WTC11 (cell line): ENCODE results near the gene RASIP1. TPM values are rescaled to one million over a fixed set of nuclear protein-coding genes. Genes with fewer than 3 reads are reported as not detected.

ENCODE experiments used
- ATAC-seq: fragments of 200-7000 bp; cut with Tn5 transposase; 2 replicates; pipeline ENCODE4 v1.10.0; 2021; ENCODE audit warnings: mild to moderate bottlenecking, moderate library complexity
- CTCF ChIA-PET: fragments of 300-600 bp; sonication (Branson Sonifier 250); formaldehyde crosslinking; loops from one replicate; lab custom pipeline; 2021; ENCODE audit warnings: antibody characterized with exemption; lab: Charles Lee
- POLR2A ChIA-PET: fragments of 350-600 bp; sonication (Branson Sonifier 250); formaldehyde crosslinking; loops from one replicate; lab custom pipeline; 2021; ENCODE audit warnings: antibody characterized with exemption; lab: Charles Lee
- DNase-seq: peaks from one replicate; pipeline ENCODE4 v3.0.0; 2021; ENCODE audit warnings: low spot score
- H3K27ac Mint-ChIP-seq: 2 replicates; pipeline ENCODE4 v1.8.0; 2021; ENCODE audit warnings: mixed read lengths
- H3K27me3 Mint-ChIP-seq: 2 replicates; pipeline ENCODE4 v1.8.0; 2021; ENCODE audit warnings: low read depth, mild to moderate bottlenecking, moderate library complexity, mixed read lengths
- H3K36me3 Mint-ChIP-seq: 2 replicates; pipeline ENCODE4 v1.8.0; 2021; ENCODE audit warnings: mixed read lengths
- H3K4me1 Mint-ChIP-seq: 2 replicates; pipeline ENCODE4 v1.8.0; 2022; ENCODE audit warnings: mixed read lengths
- H3K4me3 Mint-ChIP-seq: 2 replicates; pipeline ENCODE4 v1.8.0; 2021; ENCODE audit warnings: mild to moderate bottlenecking, moderate library complexity, mixed read lengths
- H3K9me3 Mint-ChIP-seq: 2 replicates; pipeline ENCODE4 v1.8.0; 2021; ENCODE audit warnings: mixed read lengths
- CREB1 ChIP-seq: sonication (generic); formaldehyde crosslinking; IDR thresholded peaks from 2 replicates; pipeline ENCODE4 v1.8.0; 2023; ENCODE audit warnings: mild to moderate bottlenecking, missing genetic modification reagents
- CTCF ChIP-seq: fragments of 200-600 bp; IDR thresholded peaks from 2 replicates; pipeline ENCODE4 v1.8.0; 2022; ENCODE audit warnings: antibody characterized with exemption
- EMX1 ChIP-seq: fragments of 250-450 bp; sonication (Bioruptor Pico); IDR thresholded peaks from 2 replicates; pipeline ENCODE4 v1.8.0; 2021; ENCODE audit warnings: mild to moderate bottlenecking
- ESRRA ChIP-seq: sonication (generic); formaldehyde crosslinking; IDR thresholded peaks from 2 replicates; pipeline ENCODE4 v1.8.1; 2022; ENCODE audit warnings: mild to moderate bottlenecking, missing genetic modification reagents, borderline replicate concordance
- FOXJ3 ChIP-seq: sonication (generic); formaldehyde crosslinking; IDR thresholded peaks from 2 replicates; pipeline ENCODE4 v1.9.0; 2021; ENCODE audit warnings: missing genetic modification reagents, mild to moderate bottlenecking, borderline replicate concordance
- FOXK1 ChIP-seq: sonication (generic); formaldehyde crosslinking; IDR thresholded peaks from 2 replicates; pipeline ENCODE4 v1.8.0; 2022; ENCODE audit warnings: mild to moderate bottlenecking, moderate library complexity, missing genetic modification reagents
- GABPB1 ChIP-seq: sonication (generic); formaldehyde crosslinking; IDR thresholded peaks from 2 replicates; pipeline ENCODE4 v1.8.1; 2023; ENCODE audit warnings: mild to moderate bottlenecking, missing genetic modification reagents
- HMGA2 ChIP-seq: fragments of 250-450 bp; sonication (Bioruptor Pico); IDR thresholded peaks from 2 replicates; pipeline ENCODE4 v1.4.0; 2021; ENCODE audit warnings: mild to moderate bottlenecking, moderate library complexity
- IRF1 ChIP-seq: sonication (generic); formaldehyde crosslinking; IDR thresholded peaks from 2 replicates; pipeline ENCODE4 v1.8.0; 2023; ENCODE audit warnings: missing genetic modification reagents
- MXD4 ChIP-seq: fragments of 250-450 bp; sonication (Bioruptor Pico); IDR thresholded peaks from 2 replicates; pipeline ENCODE4 v1.8.0; 2021; ENCODE audit warnings: mild to moderate bottlenecking, moderate library complexity, borderline replicate concordance
- NR2C2 ChIP-seq: sonication (generic); formaldehyde crosslinking; IDR thresholded peaks from 2 replicates; pipeline ENCODE4 v1.8.0; 2022; ENCODE audit warnings: mild to moderate bottlenecking, missing genetic modification reagents
- RORB ChIP-seq: fragments of 250-450 bp; sonication (Bioruptor Pico); IDR thresholded peaks from 2 replicates; pipeline ENCODE4 v1.9.0; 2021; ENCODE audit warnings: mild to moderate bottlenecking
- SMAD3 ChIP-seq: sonication (generic); formaldehyde crosslinking; IDR thresholded peaks from 2 replicates; pipeline ENCODE4 v1.8.0; 2022; ENCODE audit warnings: missing genetic modification reagents, mild to moderate bottlenecking, borderline replicate concordance
- SMAD4 ChIP-seq: sonication (generic); formaldehyde crosslinking; IDR thresholded peaks from 2 replicates; pipeline ENCODE4 v1.8.0; 2022; ENCODE audit warnings: mild to moderate bottlenecking, missing genetic modification reagents
- SP1 ChIP-seq: sonication (generic); formaldehyde crosslinking; conservative IDR thresholded peaks from 2 replicates; pipeline ENCODE4 v1.8.1; 2022; ENCODE audit warnings: missing genetic modification reagents
- TP53 ChIP-seq: sonication (generic); formaldehyde crosslinking; IDR thresholded peaks from 2 replicates; pipeline ENCODE4 v1.8.1; 2023; ENCODE audit warnings: mild to moderate bottlenecking, missing genetic modification reagents
- ZNF263 ChIP-seq: sonication (generic); formaldehyde crosslinking; IDR thresholded peaks from 2 replicates; pipeline ENCODE4 v1.8.1; 2022; ENCODE audit warnings: low read depth, mild to moderate bottlenecking, moderate library complexity, missing genetic modification reagents
- total RNA-seq: library from RNA; stranded (reverse); gene quantifications from 3 replicates; pipeline ENCODE4 v1.2.3, GENCODE V29; 2021
- TF ChIP-seq, protein P1 (sequence below): sonication (generic); formaldehyde crosslinking; IDR thresholded peaks from 2 replicates; pipeline ENCODE4 v1.8.1; 2023; ENCODE audit warnings: mild to moderate bottlenecking, missing genetic modification reagents, borderline replicate concordance
- TF ChIP-seq, protein P2 (sequence below): sonication (generic); formaldehyde crosslinking; IDR thresholded peaks from 2 replicates; pipeline ENCODE4 v1.8.1; 2022; ENCODE audit warnings: low read depth, missing genetic modification reagents, borderline replicate concordance
- TF ChIP-seq, protein P3 (sequence below): sonication (generic); formaldehyde crosslinking; IDR thresholded peaks from 2 replicates; pipeline ENCODE4 v1.8.1; 2023; ENCODE audit warnings: mild to moderate bottlenecking, missing genetic modification reagents
- TF ChIP-seq, protein P4 (sequence below): sonication (generic); formaldehyde crosslinking; IDR thresholded peaks from 2 replicates; pipeline ENCODE4 v1.8.1; 2022; ENCODE audit warnings: missing genetic modification reagents, borderline replicate concordance

RASIP1 gene
- total RNA-seq, 1 experiment from 2014 or later, result 4.4 TPM

DNA sequence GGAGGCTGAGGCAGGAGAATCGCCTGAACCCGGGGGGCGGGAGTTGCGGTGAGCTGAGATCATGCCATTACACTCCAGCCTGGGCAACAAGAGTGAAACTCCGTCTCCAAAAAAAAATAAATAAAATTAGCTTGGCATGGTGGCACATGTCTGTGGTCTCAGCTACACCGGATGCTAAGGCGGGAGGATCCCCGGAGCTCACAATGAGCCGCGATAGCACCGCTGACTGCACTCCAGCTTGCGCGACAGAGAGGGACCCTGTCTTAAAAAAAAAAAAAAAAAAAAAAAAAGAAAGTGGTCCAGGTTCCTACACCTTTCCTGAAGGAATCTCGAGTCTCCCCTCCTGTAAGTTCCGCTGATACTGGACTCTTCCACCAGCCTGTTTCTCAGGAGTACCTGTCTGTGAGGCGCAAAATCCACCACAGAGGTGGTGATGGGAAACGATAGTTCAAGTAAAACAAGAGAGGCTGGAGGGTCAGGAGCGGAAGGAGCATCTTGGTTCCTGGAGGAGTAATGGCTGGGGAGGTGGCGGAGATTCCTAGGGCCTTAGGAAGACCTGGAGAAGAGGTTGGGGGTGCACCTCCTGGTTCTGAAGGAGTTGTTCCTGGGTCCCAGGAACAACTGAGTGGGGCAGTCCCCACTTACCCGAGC lies 11.6 kb upstream of the RASIP1 start (continued):
- TF ChIP-seq, protein P1, sequence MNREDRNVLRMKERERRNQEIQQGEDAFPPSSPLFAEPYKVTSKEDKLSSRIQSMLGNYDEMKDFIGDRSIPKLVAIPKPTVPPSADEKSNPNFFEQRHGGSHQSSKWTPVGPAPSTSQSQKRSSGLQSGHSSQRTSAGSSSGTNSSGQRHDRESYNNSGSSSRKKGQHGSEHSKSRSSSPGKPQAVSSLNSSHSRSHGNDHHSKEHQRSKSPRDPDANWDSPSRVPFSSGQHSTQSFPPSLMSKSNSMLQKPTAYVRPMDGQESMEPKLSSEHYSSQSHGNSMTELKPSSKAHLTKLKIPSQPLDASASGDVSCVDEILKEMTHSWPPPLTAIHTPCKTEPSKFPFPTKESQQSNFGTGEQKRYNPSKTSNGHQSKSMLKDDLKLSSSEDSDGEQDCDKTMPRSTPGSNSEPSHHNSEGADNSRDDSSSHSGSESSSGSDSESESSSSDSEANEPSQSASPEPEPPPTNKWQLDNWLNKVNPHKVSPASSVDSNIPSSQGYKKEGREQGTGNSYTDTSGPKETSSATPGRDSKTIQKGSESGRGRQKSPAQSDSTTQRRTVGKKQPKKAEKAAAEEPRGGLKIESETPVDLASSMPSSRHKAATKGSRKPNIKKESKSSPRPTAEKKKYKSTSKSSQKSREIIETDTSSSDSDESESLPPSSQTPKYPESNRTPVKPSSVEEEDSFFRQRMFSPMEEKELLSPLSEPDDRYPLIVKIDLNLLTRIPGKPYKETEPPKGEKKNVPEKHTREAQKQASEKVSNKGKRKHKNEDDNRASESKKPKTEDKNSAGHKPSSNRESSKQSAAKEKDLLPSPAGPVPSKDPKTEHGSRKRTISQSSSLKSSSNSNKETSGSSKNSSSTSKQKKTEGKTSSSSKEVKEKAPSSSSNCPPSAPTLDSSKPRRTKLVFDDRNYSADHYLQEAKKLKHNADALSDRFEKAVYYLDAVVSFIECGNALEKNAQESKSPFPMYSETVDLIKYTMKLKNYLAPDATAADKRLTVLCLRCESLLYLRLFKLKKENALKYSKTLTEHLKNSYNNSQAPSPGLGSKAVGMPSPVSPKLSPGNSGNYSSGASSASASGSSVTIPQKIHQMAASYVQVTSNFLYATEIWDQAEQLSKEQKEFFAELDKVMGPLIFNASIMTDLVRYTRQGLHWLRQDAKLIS (CRISPR knock-in tag), result no peak
- TF ChIP-seq, protein P2, sequence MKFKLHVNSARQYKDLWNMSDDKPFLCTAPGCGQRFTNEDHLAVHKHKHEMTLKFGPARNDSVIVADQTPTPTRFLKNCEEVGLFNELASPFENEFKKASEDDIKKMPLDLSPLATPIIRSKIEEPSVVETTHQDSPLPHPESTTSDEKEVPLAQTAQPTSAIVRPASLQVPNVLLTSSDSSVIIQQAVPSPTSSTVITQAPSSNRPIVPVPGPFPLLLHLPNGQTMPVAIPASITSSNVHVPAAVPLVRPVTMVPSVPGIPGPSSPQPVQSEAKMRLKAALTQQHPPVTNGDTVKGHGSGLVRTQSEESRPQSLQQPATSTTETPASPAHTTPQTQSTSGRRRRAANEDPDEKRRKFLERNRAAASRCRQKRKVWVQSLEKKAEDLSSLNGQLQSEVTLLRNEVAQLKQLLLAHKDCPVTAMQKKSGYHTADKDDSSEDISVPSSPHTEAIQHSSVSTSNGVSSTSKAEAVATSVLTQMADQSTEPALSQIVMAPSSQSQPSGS (CRISPR knock-in tag), result no peak
- TF ChIP-seq MXD4 (CRISPR knock-in tag), result no peak
- TF ChIP-seq FOXK1 (CRISPR knock-in tag), result no peak
- TF ChIP-seq CTCF, result no peak
- no peak for TF ChIP-seq SMAD3 (CRISPR knock-in tag)
- no peak for TF ChIP-seq NR2C2 (CRISPR knock-in tag)
- TF ChIP-seq, protein P3, sequence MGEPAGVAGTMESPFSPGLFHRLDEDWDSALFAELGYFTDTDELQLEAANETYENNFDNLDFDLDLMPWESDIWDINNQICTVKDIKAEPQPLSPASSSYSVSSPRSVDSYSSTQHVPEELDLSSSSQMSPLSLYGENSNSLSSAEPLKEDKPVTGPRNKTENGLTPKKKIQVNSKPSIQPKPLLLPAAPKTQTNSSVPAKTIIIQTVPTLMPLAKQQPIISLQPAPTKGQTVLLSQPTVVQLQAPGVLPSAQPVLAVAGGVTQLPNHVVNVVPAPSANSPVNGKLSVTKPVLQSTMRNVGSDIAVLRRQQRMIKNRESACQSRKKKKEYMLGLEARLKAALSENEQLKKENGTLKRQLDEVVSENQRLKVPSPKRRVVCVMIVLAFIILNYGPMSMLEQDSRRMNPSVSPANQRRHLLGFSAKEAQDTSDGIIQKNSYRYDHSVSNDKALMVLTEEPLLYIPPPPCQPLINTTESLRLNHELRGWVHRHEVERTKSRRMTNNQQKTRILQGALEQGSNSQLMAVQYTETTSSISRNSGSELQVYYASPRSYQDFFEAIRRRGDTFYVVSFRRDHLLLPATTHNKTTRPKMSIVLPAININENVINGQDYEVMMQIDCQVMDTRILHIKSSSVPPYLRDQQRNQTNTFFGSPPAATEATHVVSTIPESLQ, result no peak
- TF ChIP-seq SMAD4 (CRISPR knock-in tag), result no peak
- TF ChIP-seq RORB (CRISPR knock-in tag), result no peak
- no peak for TF ChIP-seq EMX1 (CRISPR knock-in tag)
- TF ChIP-seq GABPB1 (CRISPR knock-in tag), result no peak
- TF ChIP-seq CREB1, result no peak
- TF ChIP-seq IRF1 (CRISPR knock-in tag), result no peak

DNA sequence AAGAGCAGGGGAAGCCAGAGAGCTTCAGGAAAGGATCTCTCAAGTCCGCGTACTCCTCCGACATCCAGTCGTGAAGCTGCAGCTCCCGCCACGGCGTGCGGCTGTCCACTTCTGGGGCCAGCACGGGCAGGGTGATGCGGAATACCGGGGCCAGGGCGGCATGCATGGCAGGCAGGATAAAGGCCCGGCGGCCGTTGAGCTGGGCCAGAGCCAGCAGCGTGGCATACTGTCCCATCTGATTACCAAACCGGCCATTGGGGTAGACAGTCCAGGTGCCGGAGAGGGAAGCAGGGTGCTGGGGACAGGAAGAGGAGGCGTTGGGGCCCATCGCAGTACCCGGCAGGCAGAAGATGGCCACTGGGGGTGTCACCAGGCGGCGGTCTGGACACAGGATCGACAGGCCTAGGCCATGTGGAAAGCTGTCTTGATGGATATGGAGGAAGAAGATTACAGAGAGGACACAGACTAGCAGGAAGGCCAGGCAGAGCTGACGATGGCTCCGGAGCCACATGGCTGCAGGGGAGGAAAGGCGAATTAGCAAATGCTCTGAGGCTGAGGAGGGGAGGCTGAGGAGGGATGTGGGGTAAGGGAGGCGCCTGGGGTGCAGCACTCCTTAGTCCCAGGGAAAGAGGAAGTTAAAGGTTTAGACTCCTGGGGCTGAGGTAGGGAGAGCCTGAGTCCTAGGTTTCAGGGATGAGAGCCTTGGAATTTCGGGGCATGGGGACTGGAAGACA lies 10.5 kb upstream of the RASIP1 start:
- H3K27ac Mint-ChIP-seq, result peak overlapping the region; percentile 91
- ChIA-PET CTCF (interaction anchor here (0.6 to 1.2 kb wide), 4 partner anchors 12 to 130 kb away, joined by 3 read pairs; partner anchors contain the start of gene CA11), POLR2A (interaction anchor here (0.6 to 1.7 kb wide), 2 partner anchors 12 to 43 kb away, joined by 3 to 4 read pairs; no protein-coding TSS in a partner anchor)
- DNase-seq, result no peak
- no peak for ATAC-seq
- H3K27me3 Mint-ChIP-seq, result peaks cover 12% of the 10 kb centered on the region
- H3K4me3 Mint-ChIP-seq, result peak overlapping the region; percentile 95
- H3K4me1 Mint-ChIP-seq, result peaks cover 49% of the 10 kb centered on the region
- H3K9me3 Mint-ChIP-seq, result no peaks in the 10 kb centered on the region
- H3K36me3 Mint-ChIP-seq, result peaks cover 18% of the 10 kb centered on the region; the same call in 1 of the 2 replicates
- TF ChIP-seq, protein P2 (CRISPR knock-in tag), result no peak
- TF ChIP-seq ZNF263 (CRISPR knock-in tag) (no peak), CREB1 (no peak), HMGA2 (CRISPR knock-in tag) (no peak), TP53 (CRISPR knock-in tag) (no peak), SP1 (CRISPR knock-in tag) (no peak), FOXJ3 (no peak), ESRRA (CRISPR knock-in tag) (no peak)
- TF ChIP-seq, protein P4, sequence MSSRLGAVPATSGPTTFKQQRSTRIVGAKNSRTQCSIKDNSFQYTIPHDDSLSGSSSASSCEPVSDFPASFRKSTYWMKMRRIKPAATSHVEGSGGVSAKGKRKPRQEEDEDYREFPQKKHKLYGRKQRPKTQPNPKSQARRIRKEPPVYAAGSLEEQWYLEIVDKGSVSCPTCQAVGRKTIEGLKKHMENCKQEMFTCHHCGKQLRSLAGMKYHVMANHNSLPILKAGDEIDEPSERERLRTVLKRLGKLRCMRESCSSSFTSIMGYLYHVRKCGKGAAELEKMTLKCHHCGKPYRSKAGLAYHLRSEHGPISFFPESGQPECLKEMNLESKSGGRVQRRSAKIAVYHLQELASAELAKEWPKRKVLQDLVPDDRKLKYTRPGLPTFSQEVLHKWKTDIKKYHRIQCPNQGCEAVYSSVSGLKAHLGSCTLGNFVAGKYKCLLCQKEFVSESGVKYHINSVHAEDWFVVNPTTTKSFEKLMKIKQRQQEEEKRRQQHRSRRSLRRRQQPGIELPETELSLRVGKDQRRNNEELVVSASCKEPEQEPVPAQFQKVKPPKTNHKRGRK, result no peak
